KMS-11 (cell line): ENCODE data around the gene CEACAM16.

Experiments used
- H2AFZ ChIP-seq: fragments of 200-600 bp; sonication (generic); 2 replicates; pipeline ENCODE4 v1.6.1; 2016; ENCODE audit warnings: antibody characterized with exemption, mixed run types, low read depth
- H3K27ac ChIP-seq: fragments of 200-600 bp; sonication (generic); 2 replicates; pipeline ENCODE4 v1.6.1; 2016; ENCODE audit warnings: mild to moderate bottlenecking, mixed run types
- H3K27me3 ChIP-seq: fragments of 200-600 bp; sonication (generic); 2 replicates; pipeline ENCODE4 v1.6.1; 2017; ENCODE audit warnings: mild to moderate bottlenecking, low read depth, mixed run types, moderate library complexity; ENCODE audit not compliant: insufficient read depth
- H3K36me3 ChIP-seq: fragments of 200-600 bp; sonication (generic); 2 replicates; pipeline ENCODE4 v1.6.1; 2017; ENCODE audit warnings: mild to moderate bottlenecking, mixed run types; ENCODE audit not compliant: insufficient read depth
- H3K4me1 ChIP-seq: fragments of 200-600 bp; sonication (generic); 2 replicates; pipeline ENCODE4 v1.6.1; 2016; ENCODE audit warnings: mild to moderate bottlenecking, low read depth, mixed run types; ENCODE audit not compliant: poor library complexity, severe bottlenecking
- H3K4me2 ChIP-seq: fragments of 200-600 bp; sonication (generic); 2 replicates; pipeline ENCODE4 v1.7.0; 2016; ENCODE audit warnings: mild to moderate bottlenecking, mixed run types
- H3K4me3 ChIP-seq: fragments of 200-600 bp; sonication (generic); IDR thresholded peaks from 2 replicates; pipeline ENCODE4 v1.6.1; 2017; ENCODE audit warnings: low read depth, low read length, mixed read lengths; ENCODE audit not compliant: insufficient read depth
- H3K79me2 ChIP-seq: fragments of 200-600 bp; sonication (generic); 2 replicates; pipeline ENCODE4 v1.6.1; 2016; ENCODE audit warnings: low read depth, mixed run types; ENCODE audit not compliant: insufficient read depth
- H3K9ac ChIP-seq: fragments of 200-600 bp; sonication (generic); 2 replicates; pipeline ENCODE4 v1.6.1; 2016; ENCODE audit warnings: mild to moderate bottlenecking, mixed run types
- H4K20me1 ChIP-seq: fragments of 200-600 bp; sonication (generic); 2 replicates; pipeline ENCODE4 v1.6.1; 2016; ENCODE audit warnings: mild to moderate bottlenecking, mixed run types; ENCODE audit not compliant: insufficient read depth
- TF ChIP-seq, protein P1 (sequence below): fragments of 200-600 bp; sonication (generic); conservative IDR thresholded peaks from 2 replicates; pipeline ENCODE4 v1.6.1; 2017; ENCODE audit warnings: low read depth, mild to moderate bottlenecking, antibody characterized with exemption, low read length, moderate library complexity, mixed read lengths

Gene CEACAM16

DNA sequence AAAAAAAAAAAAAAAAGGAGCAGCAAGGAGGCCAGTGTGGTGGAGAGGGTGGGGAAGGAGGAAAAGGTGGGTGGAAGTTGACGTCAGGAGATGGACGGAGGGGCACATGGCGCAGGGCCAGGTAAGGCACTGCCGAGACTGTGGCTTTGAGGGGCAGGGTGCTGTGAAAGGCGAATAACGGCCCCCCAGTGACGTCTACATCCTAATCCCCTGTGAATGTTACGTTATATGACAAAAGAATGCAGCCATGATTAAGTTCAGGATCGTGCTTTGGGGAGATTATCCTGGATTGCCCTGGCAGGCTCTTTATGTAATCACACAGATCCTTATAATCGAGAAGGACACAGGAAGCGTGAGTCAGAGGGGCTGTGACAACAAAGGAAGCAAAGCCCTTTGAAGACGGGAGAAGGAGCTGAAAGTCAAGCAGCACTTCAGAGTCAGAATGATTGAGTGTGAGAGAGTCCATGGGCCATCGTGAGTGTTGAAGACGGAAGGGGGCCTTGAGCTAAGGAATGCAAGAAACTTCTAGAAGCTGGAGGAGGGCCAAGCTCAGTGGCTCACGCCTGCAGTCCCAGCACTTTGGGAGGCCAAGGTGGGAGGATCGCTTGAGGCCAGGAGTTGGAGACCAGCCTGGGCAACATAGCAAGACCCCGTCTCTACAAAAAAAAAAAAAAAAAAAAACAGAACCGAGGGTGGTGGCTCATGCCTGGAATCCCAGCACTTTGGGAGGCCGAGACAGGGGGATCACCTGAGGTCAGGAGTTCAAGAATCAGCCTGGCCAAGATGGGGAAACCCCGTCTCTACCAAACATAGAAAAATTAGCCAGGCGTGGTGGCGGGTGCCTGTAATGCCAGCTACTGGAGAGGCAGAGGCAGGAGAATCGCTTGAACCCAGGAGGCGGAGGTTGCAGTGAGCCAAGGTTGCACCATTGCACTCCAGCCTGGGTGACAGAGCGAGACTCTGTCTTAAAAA is 13.8 kb upstream of the CEACAM16 start:
- H3K27me3 ChIP-seq: no peaks in the 10 kb centered on the region
- no peak overlapping the region for H3K4me2 ChIP-seq

GRCh38 chr19:44685877-44686276 is 13.1 kb upstream of the CEACAM16 start:
- Histone ChIP-seq H3K9ac (no peak overlapping the region), H3K4me2 (no peak overlapping the region)

More for the DNA sequence above, 13.8 kb upstream of the CEACAM16 start:
- no peak overlapping the region for H2AFZ ChIP-seq
- no peak overlapping the region for H3K9ac ChIP-seq
- H3K36me3 ChIP-seq: no peaks in the 10 kb centered on the region
- no peak overlapping the region for H3K27ac ChIP-seq
- peaks cover 27% of the 10 kb centered on the region for H3K4me1 ChIP-seq
- H4K20me1 ChIP-seq: no peaks in the 10 kb centered on the region
- no peak overlapping the region for H3K4me3 ChIP-seq
- TF ChIP-seq, protein P1, sequence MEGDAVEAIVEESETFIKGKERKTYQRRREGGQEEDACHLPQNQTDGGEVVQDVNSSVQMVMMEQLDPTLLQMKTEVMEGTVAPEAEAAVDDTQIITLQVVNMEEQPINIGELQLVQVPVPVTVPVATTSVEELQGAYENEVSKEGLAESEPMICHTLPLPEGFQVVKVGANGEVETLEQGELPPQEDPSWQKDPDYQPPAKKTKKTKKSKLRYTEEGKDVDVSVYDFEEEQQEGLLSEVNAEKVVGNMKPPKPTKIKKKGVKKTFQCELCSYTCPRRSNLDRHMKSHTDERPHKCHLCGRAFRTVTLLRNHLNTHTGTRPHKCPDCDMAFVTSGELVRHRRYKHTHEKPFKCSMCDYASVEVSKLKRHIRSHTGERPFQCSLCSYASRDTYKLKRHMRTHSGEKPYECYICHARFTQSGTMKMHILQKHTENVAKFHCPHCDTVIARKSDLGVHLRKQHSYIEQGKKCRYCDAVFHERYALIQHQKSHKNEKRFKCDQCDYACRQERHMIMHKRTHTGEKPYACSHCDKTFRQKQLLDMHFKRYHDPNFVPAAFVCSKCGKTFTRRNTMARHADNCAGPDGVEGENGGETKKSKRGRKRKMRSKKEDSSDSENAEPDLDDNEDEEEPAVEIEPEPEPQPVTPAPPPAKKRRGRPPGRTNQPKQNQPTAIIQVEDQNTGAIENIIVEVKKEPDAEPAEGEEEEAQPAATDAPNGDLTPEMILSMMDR: no peak
- no peaks in the 10 kb centered on the region for H3K79me2 ChIP-seq

DNA sequence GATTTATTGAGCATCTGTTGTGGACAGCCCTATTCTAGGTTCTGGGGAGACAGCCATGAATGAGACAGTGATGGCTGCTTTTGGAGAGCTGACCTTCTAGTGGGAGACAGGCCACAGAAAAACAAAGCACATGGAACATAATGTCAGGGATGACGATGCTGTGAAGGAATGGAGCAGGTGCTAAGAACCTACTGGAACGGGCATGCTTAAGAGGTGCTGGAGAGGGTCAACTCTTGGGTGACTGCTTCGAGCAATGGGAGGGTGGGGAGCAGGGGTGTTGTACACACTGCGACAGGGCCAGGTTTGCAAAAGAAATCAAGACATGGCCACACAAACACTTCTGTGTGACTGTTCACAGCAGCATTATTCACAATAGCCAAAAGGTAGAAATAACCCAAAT is 12.1 kb upstream of the CEACAM16 start:
- Histone ChIP-seq H2AFZ (no peak overlapping the region), H3K79me2 (no peaks in the 10 kb centered on the region), H3K27me3 (no peaks in the 10 kb centered on the region), H3K4me1 (peaks cover 44% of the 10 kb centered on the region), H3K4me2 (no peak overlapping the region), H3K4me3 (no peak overlapping the region), H3K9ac (no peak overlapping the region), H3K36me3 (no peaks in the 10 kb centered on the region), H4K20me1 (no peaks in the 10 kb centered on the region), H3K27ac (no peak overlapping the region)
- TF ChIP-seq, protein P1: no peak

More at GRCh38 chr19:44685877-44686276, 13.1 kb upstream of the CEACAM16 start:
- H3K4me3 ChIP-seq: no peak overlapping the region
- TF ChIP-seq, protein P1: no peak
- H3K27ac ChIP-seq: no peak overlapping the region
- no peaks in the 10 kb centered on the region for H4K20me1 ChIP-seq
- no peaks in the 10 kb centered on the region for H3K27me3 ChIP-seq
- no peak overlapping the region for H2AFZ ChIP-seq
- no peaks in the 10 kb centered on the region for H3K79me2 ChIP-seq
- no peaks in the 10 kb centered on the region for H3K36me3 ChIP-seq
- peaks cover 34% of the 10 kb centered on the region for H3K4me1 ChIP-seq

DNA sequence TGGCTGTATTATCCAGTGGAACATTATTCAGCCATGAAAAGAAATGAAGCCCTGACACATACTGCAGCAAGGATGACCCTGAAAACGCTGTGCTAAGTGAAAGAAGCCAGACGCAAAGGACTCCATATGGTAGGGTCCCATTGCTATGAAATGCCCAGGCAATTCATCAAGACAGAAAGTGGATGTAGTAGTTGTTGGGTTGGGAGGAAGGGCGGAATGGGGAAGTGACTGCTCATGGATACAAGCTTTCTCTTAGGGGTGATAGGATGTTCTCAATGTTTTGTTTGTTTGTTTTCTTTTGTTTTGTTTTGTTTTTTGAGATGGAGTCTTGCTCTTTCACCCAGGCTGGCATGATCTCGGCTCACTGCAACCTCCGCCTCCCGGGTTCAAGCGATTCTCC is 11.1 kb upstream of the CEACAM16 start:
- peaks cover 54% of the 10 kb centered on the region for H3K4me1 ChIP-seq
- no peaks in the 10 kb centered on the region for H3K79me2 ChIP-seq
- TF ChIP-seq, protein P1: no peak

More for the DNA sequence above, 11.1 kb upstream of the CEACAM16 start:
- H3K27me3 ChIP-seq: no peaks in the 10 kb centered on the region
- no peak overlapping the region for H3K27ac ChIP-seq
- no peaks in the 10 kb centered on the region for H3K36me3 ChIP-seq
- H4K20me1 ChIP-seq: no peaks in the 10 kb centered on the region
- H3K4me3 ChIP-seq: no peak overlapping the region
- H3K4me2 ChIP-seq: no peak overlapping the region
- H2AFZ ChIP-seq: no peak overlapping the region
- no peak overlapping the region for H3K9ac ChIP-seq
